Measurements from ENCODE around the gene TSKU. TPM values are rescaled to one million over a fixed set of nuclear protein-coding genes. Genes with fewer than 3 reads are reported as not detected.

Gene TSKU
- total and polyA plus RNA-seq, 2 experiments from 2014 or later = 61.9 to 81.9 TPM

DNA sequence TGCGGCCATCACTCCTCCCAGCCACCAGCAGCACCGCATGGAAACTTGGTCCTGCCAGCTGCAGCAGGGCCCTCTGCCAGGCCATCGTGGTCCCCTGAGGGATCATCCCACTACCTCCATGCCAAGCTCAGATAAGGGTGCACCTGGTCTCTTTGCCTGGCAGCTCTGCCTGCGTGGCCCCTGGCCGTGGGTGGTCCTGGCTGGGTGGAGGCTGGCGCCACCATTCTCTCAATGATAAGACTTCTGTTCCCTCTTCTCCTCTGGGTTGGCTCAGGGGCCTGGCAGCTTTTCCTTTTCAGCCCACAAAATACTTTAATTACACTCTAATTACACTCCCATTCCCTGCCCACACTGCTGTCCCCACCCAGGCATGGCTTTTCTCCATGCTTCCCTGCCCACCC, 26.8 kb upstream of the TSKU start:
- 95% methylated on average over 6 of the region's 6 CpGs for WGBS (ENCODE audit: low lambda C conversion rate, missing lambda C conversion rate)
- H4K20me1 ChIP-seq (ENCODE audit: insufficient read depth, poor library complexity, severe bottlenecking) = no peaks in the 10 kb centered on the region
- no peaks in the 10 kb centered on the region for H3K9me3 ChIP-seq (ENCODE audit: low read depth)
- no peaks in the 10 kb centered on the region for H3K27me3 ChIP-seq
- H3K9me2 ChIP-seq (replicated peaks; ENCODE audit: insufficient read depth) = no peaks in the 10 kb centered on the region
- peaks cover 10% of the 10 kb centered on the region for H3K4me1 ChIP-seq (ENCODE audit: insufficient read depth)
- no peaks in the 10 kb centered on the region for H3K36me3 ChIP-seq (replicated peaks; ENCODE audit: insufficient read depth, low read depth)
- H3K27ac ChIP-seq = no peak overlapping the region
- TF ChIP-seq, protein P1, sequence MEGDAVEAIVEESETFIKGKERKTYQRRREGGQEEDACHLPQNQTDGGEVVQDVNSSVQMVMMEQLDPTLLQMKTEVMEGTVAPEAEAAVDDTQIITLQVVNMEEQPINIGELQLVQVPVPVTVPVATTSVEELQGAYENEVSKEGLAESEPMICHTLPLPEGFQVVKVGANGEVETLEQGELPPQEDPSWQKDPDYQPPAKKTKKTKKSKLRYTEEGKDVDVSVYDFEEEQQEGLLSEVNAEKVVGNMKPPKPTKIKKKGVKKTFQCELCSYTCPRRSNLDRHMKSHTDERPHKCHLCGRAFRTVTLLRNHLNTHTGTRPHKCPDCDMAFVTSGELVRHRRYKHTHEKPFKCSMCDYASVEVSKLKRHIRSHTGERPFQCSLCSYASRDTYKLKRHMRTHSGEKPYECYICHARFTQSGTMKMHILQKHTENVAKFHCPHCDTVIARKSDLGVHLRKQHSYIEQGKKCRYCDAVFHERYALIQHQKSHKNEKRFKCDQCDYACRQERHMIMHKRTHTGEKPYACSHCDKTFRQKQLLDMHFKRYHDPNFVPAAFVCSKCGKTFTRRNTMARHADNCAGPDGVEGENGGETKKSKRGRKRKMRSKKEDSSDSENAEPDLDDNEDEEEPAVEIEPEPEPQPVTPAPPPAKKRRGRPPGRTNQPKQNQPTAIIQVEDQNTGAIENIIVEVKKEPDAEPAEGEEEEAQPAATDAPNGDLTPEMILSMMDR (IDR thresholded peaks at IDR 0.05; ENCODE audit: poor library complexity) = no peak
- TF ChIP-seq EZH2phosphoT487 (IDR thresholded peaks at IDR 0.05; ENCODE audit: low read depth, severe bottlenecking, unreplicated experiment) (no peak), EZH2 (IDR thresholded peaks at IDR 0.05; ENCODE audit: borderline replicate concordance) (no peak)
- H3K4me3 ChIP-seq = no peak overlapping the region
- no peak for DNase-seq (ENCODE audit: low spot score)
- no peak overlapping the region for H3K4me2 ChIP-seq
- no peak overlapping the region for H2AFZ ChIP-seq
- no peaks in the 10 kb centered on the region for H3K79me2 ChIP-seq

DNA sequence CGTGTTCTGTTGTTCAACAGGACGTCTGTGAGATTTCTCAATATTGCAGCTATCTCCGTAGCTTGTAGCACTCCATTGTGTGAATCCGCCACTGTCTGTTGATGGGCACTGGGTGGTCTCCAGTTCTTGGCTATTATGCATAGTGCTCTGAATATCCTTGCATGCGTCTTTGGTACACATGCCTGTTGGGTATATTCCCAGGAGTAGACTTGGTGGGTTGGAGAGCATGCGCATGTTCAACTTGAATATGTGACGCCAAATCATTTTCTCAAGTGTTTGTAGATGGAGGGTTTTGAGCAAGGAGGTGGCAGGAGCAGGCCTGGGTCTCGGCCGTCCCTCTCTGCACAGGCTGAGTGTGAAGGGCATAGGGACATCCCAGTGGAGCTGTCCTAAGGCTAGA, 24.8 kb upstream of the TSKU start:
- no peak overlapping the region for H3K4me2 ChIP-seq
- no peaks in the 10 kb centered on the region for H3K36me3 ChIP-seq (replicated peaks; ENCODE audit: insufficient read depth, low read depth)

DNA sequence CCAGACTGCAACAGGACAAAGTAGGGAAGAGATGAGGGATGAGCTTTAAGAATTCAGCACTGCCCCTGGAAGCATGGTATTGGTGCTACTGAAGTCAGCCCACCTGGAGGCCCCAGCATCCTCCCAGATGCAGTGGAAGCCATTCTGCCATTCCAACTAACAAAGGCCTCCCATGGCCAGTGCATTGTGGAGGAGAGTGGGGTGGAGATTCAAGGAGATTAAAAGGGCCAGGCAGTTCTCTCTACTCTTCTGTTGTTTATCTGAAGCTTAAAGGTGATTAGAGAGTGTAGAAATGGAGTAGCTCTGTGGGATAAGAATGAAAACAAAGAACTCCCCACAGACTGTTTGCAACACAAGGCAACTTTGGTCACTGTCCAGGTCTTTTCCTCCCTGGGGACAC, 24.1 kb upstream of the TSKU start:
- Histone ChIP-seq H3K4me2 (no peak overlapping the region), H3K9me2 (replicated peaks; ENCODE audit: insufficient read depth) (no peaks in the 10 kb centered on the region)

More for the DNA sequence above, 24.8 kb upstream of the TSKU start:
- H3K27me3 ChIP-seq = no peaks in the 10 kb centered on the region
- no peak overlapping the region for H2AFZ ChIP-seq
- H4K20me1 ChIP-seq (ENCODE audit: insufficient read depth, poor library complexity, severe bottlenecking) = no peaks in the 10 kb centered on the region
- no peaks in the 10 kb centered on the region for H3K79me2 ChIP-seq
- 92% methylated on average over 9 of the region's 9 CpGs for WGBS (ENCODE audit: low lambda C conversion rate, missing lambda C conversion rate)
- H3K4me3 ChIP-seq = no peak overlapping the region
- peaks cover 8% of the 10 kb centered on the region for H3K4me1 ChIP-seq (ENCODE audit: insufficient read depth)
- H3K9me3 ChIP-seq (ENCODE audit: low read depth) = no peaks in the 10 kb centered on the region
- no peak overlapping the region for H3K27ac ChIP-seq
- TF ChIP-seq EZH2phosphoT487 (IDR thresholded peaks at IDR 0.05; ENCODE audit: low read depth, severe bottlenecking, unreplicated experiment) (no peak), EZH2 (IDR thresholded peaks at IDR 0.05; ENCODE audit: borderline replicate concordance) (no peak)
- TF ChIP-seq, protein P1 (IDR thresholded peaks at IDR 0.05; ENCODE audit: poor library complexity) = no peak
- DNase-seq (ENCODE audit: low spot score) = no peak
- no peaks in the 10 kb centered on the region for H3K9me2 ChIP-seq (replicated peaks; ENCODE audit: insufficient read depth)

More for the DNA sequence above, 24.1 kb upstream of the TSKU start:
- Histone ChIP-seq H2AFZ (no peak overlapping the region), H3K4me3 (no peak overlapping the region), H3K27me3 (no peaks in the 10 kb centered on the region), H3K79me2 (no peaks in the 10 kb centered on the region), H3K9me3 (ENCODE audit: low read depth) (no peaks in the 10 kb centered on the region), H3K36me3 (replicated peaks; ENCODE audit: insufficient read depth, low read depth) (no peaks in the 10 kb centered on the region), H3K4me1 (ENCODE audit: insufficient read depth) (peaks cover 3% of the 10 kb centered on the region), H4K20me1 (ENCODE audit: insufficient read depth, poor library complexity, severe bottlenecking) (no peaks in the 10 kb centered on the region), H3K27ac (no peak overlapping the region)
- DNase-seq (ENCODE audit: low spot score) = no peak
- TF ChIP-seq EZH2 (IDR thresholded peaks at IDR 0.05; ENCODE audit: borderline replicate concordance) (no peak), EZH2phosphoT487 (IDR thresholded peaks at IDR 0.05; ENCODE audit: low read depth, severe bottlenecking, unreplicated experiment) (no peak)
- TF ChIP-seq, protein P1 (IDR thresholded peaks at IDR 0.05; ENCODE audit: poor library complexity) = no peak

Measured in hepatocyte (in vitro differentiated cells).